Activated T-helper 1 cell treated with Interleukin-2 at 50 U/mL for 16 hours (primary cell): ENCODE data around the gene TIA1.
"Not testable (repeated sequence)": the region's sequence is repeated elsewhere in the genome, so short reads cannot be mapped to it uniquely, and the experiment has no call there.

Experiments used
- DNase-seq: peaks from one replicate; pipeline ENCODE4 v3.0.0-alpha.2; 2020; ENCODE audit warnings: low read depth

Gene TIA1

DNA sequence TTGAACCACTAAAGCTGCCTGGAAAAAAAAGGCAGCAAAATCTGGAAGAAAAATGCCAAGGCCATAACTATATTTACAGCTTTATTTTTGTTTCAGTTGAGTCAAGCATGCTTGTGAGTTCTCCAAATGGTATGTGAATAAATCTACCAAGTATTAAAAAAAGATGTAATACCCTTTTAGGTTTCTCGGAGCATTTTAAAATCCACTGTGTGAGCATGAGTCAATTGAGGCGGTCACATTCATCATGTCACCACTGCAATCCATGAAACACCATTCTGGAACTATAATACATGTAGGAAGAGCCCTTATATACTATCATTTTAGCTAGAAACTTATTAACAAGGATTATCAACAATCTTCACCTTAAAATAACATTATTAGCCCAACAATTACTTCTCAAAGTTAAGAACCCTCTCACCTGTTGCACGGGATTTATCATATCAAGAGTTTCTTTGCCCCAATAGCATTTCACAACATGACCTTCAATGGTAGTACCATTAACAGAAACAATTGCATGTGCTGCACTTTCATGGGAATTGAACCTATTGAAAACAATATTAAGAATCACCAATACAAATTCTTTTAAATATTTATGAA is 33.4 kb downstream of the TIA1 start:
- no peak for DNase-seq

DNA sequence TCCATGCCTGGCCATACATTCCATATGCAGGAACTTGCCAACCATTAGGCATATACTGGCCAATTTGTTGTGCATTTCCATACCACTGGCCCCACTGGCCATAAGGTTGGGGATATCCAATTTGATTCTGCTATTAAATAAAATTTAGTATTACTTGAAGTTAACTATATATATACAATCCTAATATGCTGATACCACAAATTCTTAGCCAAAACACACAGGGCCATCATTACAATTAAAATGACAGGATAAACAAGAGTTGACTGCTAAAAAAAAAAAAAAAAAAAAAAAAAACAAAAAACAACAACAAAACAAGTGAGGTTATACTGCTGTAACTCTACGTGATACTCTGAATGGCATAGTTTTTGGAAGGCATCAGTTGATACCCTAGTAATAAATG is 34.1 kb downstream of the TIA1 start:
- DNase-seq, result no peak

DNA sequence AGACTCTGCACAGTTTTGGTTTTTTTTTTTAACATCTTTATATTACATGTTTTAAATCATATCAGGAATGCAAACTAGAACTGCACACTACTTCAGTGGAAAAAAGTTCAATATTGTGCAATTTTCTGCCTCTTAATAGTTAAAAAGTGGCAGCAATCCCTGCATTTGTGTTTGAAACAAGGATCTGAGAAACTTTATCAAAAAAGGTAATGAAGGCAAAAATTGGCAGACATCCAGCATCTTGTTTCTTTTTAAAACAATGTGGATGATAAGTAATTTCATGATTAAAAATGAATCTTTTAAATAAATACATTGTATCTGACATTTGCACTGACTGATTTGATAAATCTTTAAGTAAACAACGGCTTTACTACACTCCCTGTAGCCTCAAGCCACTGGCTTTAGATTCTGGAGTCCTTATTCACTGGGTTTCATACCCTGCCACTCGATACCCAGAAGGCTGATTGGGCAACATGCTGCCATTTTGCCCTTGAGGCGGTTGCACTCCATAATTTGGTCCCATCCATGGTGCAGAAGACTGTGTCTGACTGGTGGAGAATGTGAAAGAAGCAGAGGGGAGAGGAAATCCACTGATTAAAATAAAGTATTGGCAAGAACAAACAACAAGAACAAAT is 36.0 kb downstream of the TIA1 start:
- DNase-seq, result no peak

GRCh38 chr2:70211595-70211994 is 36.8 kb downstream of the TIA1 start:
- DNase-seq, result no peak

DNA sequence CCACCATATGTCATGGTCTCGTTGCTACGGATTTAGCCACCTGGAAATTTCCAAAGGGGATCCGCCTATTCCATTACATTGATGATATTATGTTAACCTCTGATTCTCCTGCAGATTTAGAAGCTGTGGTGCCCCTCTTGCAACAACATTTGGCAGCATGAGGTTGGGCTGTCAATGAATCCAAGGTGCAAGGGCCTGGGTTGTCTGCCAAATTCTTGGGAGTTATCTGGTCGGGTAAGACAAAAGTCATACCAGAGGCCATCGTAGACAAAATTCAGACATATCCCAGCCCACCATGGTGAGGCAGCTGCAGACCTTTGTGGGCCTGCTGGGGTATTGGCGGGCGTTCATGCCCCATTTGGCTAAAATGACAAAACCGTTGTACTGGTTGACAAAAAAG is 44.0 kb downstream of the TIA1 start:
- DNase-seq, result no peak

DNA sequence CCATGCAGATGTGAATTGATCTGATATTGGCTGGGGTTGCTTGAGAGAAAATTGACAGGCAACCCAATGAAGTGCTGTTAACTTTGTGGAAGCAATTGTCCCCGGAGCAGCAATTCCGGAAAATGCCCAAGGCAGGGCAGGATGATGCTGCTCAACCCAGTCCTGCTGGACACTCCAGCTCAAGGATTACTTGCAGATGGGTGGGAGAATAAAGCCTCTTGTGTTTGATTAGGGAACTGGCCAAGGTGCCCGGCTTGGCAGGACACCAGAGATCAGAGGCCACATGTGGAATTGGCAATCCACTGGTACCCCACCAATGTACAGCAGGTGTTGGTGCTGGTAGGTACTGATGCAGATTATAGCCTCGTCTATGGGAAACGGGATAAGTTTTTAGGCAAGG is 45.3 kb downstream of the TIA1 start:
- no peak for DNase-seq

GRCh38 chr2:70202236-70202806 is 46.1 kb downstream of the TIA1 start:
- no peak for DNase-seq

- no peak for DNase-seq
These were observed 46.6 kb downstream of the TIA1 start for GRCh38 chr2:70201831-70202230.

- DNase-seq, result no peak
These were observed 47.1 kb downstream of the TIA1 start for GRCh38 chr2:70201225-70201768.

GRCh38 chr2:70199320-70199864 is 49.0 kb downstream of the TIA1 start:
- DNase-seq, result no peak

- DNase-seq, result no peak
These were observed 55.9 kb downstream of the TIA1 start for GRCh38 chr2:70192516-70192915.

DNA sequence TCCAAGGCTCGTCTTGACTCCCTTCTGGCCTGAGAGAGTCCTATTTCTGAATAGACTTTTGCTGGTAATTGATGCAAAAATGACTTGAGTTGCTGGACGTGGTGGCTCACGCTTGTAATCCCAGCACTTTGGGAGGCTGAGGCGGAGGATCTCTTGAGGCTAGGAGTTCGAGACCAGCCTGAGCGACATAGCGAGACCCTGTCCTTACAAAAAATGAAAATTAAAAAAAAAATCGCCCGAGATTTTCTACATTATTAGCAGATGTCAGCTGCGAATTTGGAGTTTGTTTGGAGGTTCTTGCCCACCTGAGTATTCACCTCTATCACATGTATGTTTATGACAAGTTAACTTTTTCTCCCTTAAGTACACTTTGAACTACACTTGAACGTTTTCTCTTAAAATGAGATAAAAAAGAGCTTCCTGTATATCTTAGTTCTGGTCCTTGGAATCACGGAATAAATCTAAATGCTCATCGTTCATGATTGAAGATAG is 57.1 kb downstream of the TIA1 start:
- no peak for DNase-seq

DNA sequence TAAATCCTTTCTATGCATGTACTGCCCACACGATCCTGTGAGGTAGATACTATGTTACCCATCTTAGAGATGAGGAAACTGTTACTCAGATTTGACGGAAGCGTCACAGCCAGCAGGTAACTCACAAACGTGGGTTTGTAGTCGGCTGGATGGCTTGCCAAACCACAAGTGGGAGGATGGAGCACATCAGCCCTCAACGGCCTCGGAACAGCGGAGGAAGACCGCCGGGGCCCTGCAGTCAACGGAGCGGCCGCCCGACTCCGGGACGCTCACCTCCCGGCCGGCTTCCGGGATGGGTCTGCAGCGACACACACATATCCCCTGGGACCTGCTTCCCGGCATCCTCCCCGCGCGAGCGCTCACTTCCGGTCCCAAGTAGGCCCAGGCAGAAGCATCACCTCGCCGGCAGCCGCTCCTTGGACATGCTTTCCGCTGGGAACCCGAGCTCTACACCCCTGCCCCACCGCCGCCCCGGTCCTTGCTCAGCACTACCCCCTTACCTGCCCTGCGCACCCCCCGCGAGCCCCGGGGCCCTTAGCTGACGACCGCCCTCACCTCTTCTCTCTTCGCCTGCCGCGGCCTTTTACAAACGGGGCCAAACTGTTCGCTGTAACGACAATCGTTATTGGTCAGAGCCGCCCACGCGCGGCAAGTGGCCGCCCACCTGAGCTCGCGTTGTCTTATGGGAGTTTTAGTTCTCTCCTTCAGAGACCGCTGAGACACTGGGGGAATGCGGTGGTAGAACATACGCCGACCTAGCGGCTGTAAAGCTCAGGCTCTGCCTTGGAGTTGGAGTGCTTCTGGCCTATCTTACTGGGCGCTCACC is 57.8 kb downstream of the TIA1 start, which contains the start of gene C2orf42:
TSS of gene C2orf42 (minus strand) at position 602 of the 826 bp plus-strand sequence. CDS start 9,034 bp downstream, outside the sequence.
- DNase-seq, result peak; percentile 88

- no peak for DNase-seq
These were observed 60.0 kb downstream of the TIA1 start for GRCh38 chr2:70188460-70188859.

DNA sequence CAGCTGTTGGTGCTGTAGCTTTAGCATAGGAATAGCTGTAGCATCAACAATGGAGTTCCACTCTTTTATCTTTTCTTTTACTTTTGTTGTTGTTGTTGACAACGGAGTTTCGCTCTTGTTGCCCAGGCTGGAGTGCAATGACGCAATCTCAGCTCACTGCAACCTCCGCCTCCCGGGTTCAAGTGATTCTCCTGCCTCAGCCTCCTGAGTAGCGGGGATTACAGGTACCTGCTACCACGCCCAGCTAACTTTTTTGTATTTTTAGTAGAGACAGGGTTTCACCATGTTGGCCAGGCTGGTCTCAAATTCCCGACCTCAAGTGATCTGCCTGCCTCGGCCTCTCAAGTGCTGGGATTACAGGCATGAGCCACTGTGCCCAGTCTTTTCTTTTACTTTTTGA is 61.3 kb downstream of the TIA1 start:
- DNase-seq, result not testable (repeated sequence)

DNA sequence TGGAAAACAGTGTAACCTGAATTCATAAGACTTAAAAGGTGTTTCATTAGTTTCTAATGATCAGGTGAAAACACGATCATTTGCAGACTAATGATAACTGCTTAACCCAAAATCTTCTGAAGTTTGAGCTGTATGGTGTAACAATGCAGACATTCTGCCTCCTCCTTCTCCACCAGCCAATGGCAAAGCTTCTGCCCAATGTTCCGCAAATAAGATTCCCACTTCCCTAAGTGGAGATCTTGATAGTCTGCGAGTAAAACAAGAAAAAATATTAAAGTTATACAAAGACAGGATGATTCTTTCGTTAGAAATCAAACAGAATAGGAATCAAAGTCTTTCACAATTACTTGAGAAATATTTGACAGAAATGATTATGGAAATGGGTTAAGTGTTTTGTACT is 65.7 kb downstream of the TIA1 start:
- DNase-seq, result no peak

GRCh38 chr2:70181363-70181956 is 67.0 kb downstream of the TIA1 start:
- DNase-seq, result no peak

GRCh38 chr2:70173520-70173919 is 74.9 kb downstream of the TIA1 start:
- no peak for DNase-seq

DNA sequence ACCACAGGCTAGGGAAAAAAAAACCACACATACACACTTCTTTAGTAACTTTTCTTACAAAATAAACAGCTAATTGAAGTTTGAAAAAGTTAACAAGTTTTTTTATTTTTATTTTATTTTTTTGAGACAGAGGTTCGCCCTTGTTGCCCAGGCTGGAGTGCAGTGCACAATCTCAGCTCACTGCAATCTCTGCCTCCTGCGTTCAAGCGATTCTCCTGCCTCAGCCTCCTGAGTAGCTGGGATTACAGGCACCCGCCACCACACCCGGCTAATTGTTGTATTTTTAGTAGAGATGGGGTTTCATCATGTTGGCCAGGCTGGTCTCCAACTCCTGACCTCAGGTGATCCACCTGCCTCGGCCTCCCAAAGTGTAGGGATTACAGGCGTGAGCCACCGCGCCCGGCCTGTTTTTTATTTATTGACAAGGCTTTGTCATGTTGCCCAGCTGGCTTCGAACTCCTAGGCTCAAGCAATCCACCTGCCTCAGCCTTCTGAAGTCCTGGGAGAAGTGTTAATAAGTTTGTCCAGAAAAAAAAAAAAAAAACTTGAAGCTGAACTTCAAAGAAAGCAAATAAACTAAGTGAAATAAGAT is 78.7 kb downstream of the TIA1 start:
- not testable (repeated sequence) for DNase-seq

DNA sequence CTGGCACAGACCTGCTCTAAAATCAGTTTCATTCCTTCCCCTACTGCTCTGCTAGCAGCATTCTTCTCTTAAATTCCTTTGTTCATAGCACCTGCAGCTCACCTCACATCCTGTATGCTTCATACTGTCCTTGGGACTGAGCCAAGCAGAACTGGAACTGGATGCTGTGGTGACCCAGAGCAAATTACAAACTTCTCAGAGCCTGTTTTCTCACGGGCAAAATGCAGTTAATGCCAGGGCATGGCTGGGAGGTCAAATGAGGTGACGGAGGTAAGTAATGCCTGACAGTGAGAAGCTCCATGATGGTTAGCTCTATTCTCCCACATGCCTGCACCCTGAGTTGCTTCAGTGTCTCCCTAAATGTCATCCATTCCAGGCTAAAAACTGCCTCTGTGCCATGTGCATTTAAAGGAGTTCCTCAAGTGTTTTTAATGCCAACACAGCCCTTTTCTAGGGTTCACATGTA is 87.3 kb downstream of the TIA1 start:
- DNase-seq, result no peak

DNA sequence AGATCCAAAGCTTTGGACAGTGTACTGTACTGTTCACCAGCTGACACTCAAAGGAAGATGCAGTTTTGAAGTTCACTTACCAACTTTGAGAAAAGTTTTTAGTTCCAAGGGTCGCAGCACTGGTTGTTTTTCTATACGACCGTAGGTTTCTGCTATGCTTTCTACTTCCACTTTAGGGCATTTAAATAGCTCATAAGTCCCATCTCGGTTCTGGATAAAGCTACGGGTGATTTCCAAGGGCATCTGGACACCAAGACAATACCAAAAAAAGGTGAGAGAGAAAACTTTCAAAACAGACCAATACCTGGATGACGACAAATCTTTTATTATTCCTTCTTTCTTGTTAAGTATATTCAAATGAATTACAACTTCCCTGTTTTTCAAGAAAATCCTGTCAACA is 87.9 kb downstream of the TIA1 start:
- no peak for DNase-seq
